Gastrocnemius medialis (tissue), 4 donors: ENCODE measurements around the gene DISC1.

Source experiments
- POLR2A ChIP-seq, 2 donors: fragments of 450-650 bp; IDR thresholded peaks; one replicate each; pipeline ENCODE4 v1.6.1; 2017; ENCODE audit warnings: antibody characterized with exemption in 2 of 2, mild to moderate bottlenecking in 2 of 2, moderate library complexity in 2 of 2
- TF ChIP-seq, protein P1 (sequence below), 5 experiments: fragments of 450-650 bp in 3 of 5; fragments of 200-600 bp in 2 of 5; sonication (generic) in 2 of 5; IDR thresholded peaks in 4 of 5; conservative IDR thresholded peaks in 1 of 5; 1 replicate in 4 of 5; 2 replicates in 1 of 5; pipeline ENCODE4 v1.5.1; 2016 to 2019; ENCODE audit warnings: antibody characterized with exemption in 5 of 5, mild to moderate bottlenecking in 3 of 5, moderate library complexity in 3 of 5

DNA sequence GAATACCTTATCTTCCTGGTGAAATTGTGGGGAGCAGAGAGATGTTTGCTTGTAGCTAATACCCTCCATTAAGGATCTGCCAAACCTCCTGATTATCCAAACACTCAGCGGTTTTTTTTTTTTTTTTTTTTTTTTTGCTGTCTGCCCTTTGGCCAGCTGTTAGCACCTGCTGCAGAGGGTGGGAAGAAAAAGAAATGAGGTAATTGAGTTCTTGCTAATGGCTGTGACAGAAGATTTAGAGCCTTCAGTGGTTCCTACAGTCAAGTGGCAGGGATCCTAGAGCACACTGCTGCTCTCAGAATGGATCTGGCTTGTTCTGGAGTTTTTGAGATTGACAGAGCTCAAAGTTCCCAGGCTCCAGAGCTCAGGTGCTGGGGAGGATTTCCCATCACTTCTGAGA is 342.5 kb downstream of the DISC1 start:
- TF ChIP-seq, protein P1, sequence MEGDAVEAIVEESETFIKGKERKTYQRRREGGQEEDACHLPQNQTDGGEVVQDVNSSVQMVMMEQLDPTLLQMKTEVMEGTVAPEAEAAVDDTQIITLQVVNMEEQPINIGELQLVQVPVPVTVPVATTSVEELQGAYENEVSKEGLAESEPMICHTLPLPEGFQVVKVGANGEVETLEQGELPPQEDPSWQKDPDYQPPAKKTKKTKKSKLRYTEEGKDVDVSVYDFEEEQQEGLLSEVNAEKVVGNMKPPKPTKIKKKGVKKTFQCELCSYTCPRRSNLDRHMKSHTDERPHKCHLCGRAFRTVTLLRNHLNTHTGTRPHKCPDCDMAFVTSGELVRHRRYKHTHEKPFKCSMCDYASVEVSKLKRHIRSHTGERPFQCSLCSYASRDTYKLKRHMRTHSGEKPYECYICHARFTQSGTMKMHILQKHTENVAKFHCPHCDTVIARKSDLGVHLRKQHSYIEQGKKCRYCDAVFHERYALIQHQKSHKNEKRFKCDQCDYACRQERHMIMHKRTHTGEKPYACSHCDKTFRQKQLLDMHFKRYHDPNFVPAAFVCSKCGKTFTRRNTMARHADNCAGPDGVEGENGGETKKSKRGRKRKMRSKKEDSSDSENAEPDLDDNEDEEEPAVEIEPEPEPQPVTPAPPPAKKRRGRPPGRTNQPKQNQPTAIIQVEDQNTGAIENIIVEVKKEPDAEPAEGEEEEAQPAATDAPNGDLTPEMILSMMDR (IDR thresholded peaks at IDR 0.05 in 4 of 5, conservative IDR thresholded peaks at IDR 0.05 in 1 of 5) = no peak
- TF ChIP-seq POLR2A (IDR thresholded peaks at IDR 0.05) = no peak
